LoVo (cell line): ENCODE results near the gene CUBN.
"Not testable (repeated sequence)": the region's sequence is repeated elsewhere in the genome, so short reads cannot be mapped to it uniquely, and the experiment has no call there.

Experiments
- DNase-seq: peaks from one replicate; pipeline ENCODE4 v3.0.0-alpha.2; 2016; ENCODE audit warnings: low spot score

CUBN gene

GRCh38 chr10:16867556-16867955, 262.1 kb downstream of the CUBN start:
- DNase-seq = no peak

- no peak for DNase-seq
Measured at GRCh38 chr10:16866541-16867275, 262.9 kb downstream of the CUBN start.

GRCh38 chr10:16865766-16866165, 263.8 kb downstream of the CUBN start:
- no peak for DNase-seq

- no peak for DNase-seq
Measured at GRCh38 chr10:16863766-16864165, 265.8 kb downstream of the CUBN start.

- DNase-seq = no peak
Measured at GRCh38 chr10:16857419-16857818, 272.2 kb downstream of the CUBN start.

GRCh38 chr10:16856567-16856966, 273.0 kb downstream of the CUBN start:
- no peak for DNase-seq

GRCh38 chr10:16856092-16856491, 273.5 kb downstream of the CUBN start:
- no peak for DNase-seq

GRCh38 chr10:16854623-16855022, 275.0 kb downstream of the CUBN start:
- peak; percentile 7 for DNase-seq

GRCh38 chr10:16853809-16854208, 275.8 kb downstream of the CUBN start:
- no peak for DNase-seq

- DNase-seq = no peak
Measured at GRCh38 chr10:16853201-16853600, 276.4 kb downstream of the CUBN start.

- no peak for DNase-seq
Measured at GRCh38 chr10:16852624-16853023, 277.0 kb downstream of the CUBN start.

GRCh38 chr10:16848562-16849154, 281.0 kb downstream of the CUBN start:
- DNase-seq = no peak

GRCh38 chr10:16847644-16848043, 282.0 kb downstream of the CUBN start:
- no peak for DNase-seq

- no peak for DNase-seq
Measured at GRCh38 chr10:16845248-16845647, 284.4 kb downstream of the CUBN start.

GRCh38 chr10:16843252-16843870, 286.2 kb downstream of the CUBN start:
- DNase-seq = peak; percentile 76

GRCh38 chr10:16835228-16835627, 294.4 kb downstream of the CUBN start:
- no peak for DNase-seq

GRCh38 chr10:16832351-16833080, 297.1 kb downstream of the CUBN start:
- DNase-seq = peak; percentile 65

GRCh38 chr10:16828701-16829175, 300.9 kb downstream of the CUBN start:
- no peak for DNase-seq

- peak; percentile 70 for DNase-seq
Measured at GRCh38 chr10:16828114-16828568, 301.5 kb downstream of the CUBN start.

- not testable (repeated sequence) for DNase-seq
Measured at GRCh38 chr10:16827474-16827873, 302.1 kb downstream of the CUBN start.

GRCh38 chr10:16822726-16823360, 306.8 kb downstream of the CUBN start:
- no peak for DNase-seq

GRCh38 chr10:16822027-16822426, 307.6 kb downstream of the CUBN start:
- DNase-seq = no peak
